Measurements from ENCODE around the gene ERG28. TPM values are rescaled to one million over a fixed set of nuclear protein-coding genes. Genes with fewer than 3 reads are reported as not detected.

The ERG28 gene
- total RNA-seq, 1 experiment from 2014 or later: 32.5 TPM

- intact Hi-C loops (cut with micrococcal nuclease; ENCODE audit: unreplicated experiment): no loop called here
- BruUV-seq (replicated peaks): no TSS peak
- Histone ChIP-seq H3K27ac (no peak overlapping the region), H3K4me1 (replicated peaks; ENCODE audit: insufficient read depth) (no peaks in the 10 kb centered on the region), H2AFZ (no peak overlapping the region), H3K9me3 (ENCODE audit: insufficient read depth, low read depth) (no peaks in the 10 kb centered on the region), H3K27me3 (ENCODE audit: insufficient read depth, low read depth) (no peaks in the 10 kb centered on the region), H3K79me2 (ENCODE audit: low read depth) (no peaks in the 10 kb centered on the region), H3K4me3 (no peak overlapping the region), H3K4me2 (no peak overlapping the region), H3K9me2 (ENCODE audit: insufficient read depth) (no peaks in the 10 kb centered on the region), H3F3A (ENCODE audit: insufficient read depth, low read depth) (no peaks in the 10 kb centered on the region), H3K36me3 (ENCODE audit: low read depth) (0 out of 2 replicates have a peak, but pooled peaks cover under 1% of the 10 kb centered on the region), H4K20me1 (ENCODE audit: insufficient read depth) (no peaks in the 10 kb centered on the region)
- ChIA-PET POLR2A (ENCODE audit: unreplicated experiment) (interaction anchor here (0.5 kb wide), 1 partner anchor 36 kb away, joined by 3 read pairs; no protein-coding TSS in a partner anchor), CTCF (interaction anchor here (0.6 kb wide), 1 partner anchor 278 kb away, joined by 5 read pairs; no protein-coding TSS in a partner anchor)
- no peak for DNase-seq
- TF ChIP-seq EZH2 (IDR thresholded peaks at IDR 0.05; ENCODE audit: low read depth) (no peak), CTCF (conservative IDR thresholded peaks at IDR 0.05) (no peak)
These were observed 44.3 kb upstream of the ERG28 start for GRCh38 chr14:75705014-75705413.

- H3K4me1 ChIP-seq (replicated peaks; ENCODE audit: insufficient read depth): no peaks in the 10 kb centered on the region
- no peak overlapping the region for H3K27ac ChIP-seq
- H3K27me3 ChIP-seq (ENCODE audit: insufficient read depth, low read depth): no peaks in the 10 kb centered on the region
- H3F3A ChIP-seq (ENCODE audit: insufficient read depth, low read depth): no peaks in the 10 kb centered on the region
- CTCF ChIA-PET: no interaction called here
- POLR2A ChIA-PET (ENCODE audit: unreplicated experiment): no interaction called here
- no peak overlapping the region for H2AFZ ChIP-seq
- intact Hi-C loops (cut with micrococcal nuclease; ENCODE audit: unreplicated experiment): no loop called here
- TF ChIP-seq CTCF (conservative IDR thresholded peaks at IDR 0.05): no peak
- DNase-seq: no peak
- H3K36me3 ChIP-seq (ENCODE audit: low read depth): 0 out of 2 replicates have a peak, but pooled peaks cover 10% of the 10 kb centered on the region
- H3K79me2 ChIP-seq (ENCODE audit: low read depth): no peaks in the 10 kb centered on the region
- H4K20me1 ChIP-seq (ENCODE audit: insufficient read depth): no peaks in the 10 kb centered on the region
- H3K9me3 ChIP-seq (ENCODE audit: insufficient read depth, low read depth): no peaks in the 10 kb centered on the region
- H3K4me3 ChIP-seq: no peak overlapping the region
- BruUV-seq (replicated peaks): no TSS peak
- no peak overlapping the region for H3K4me2 ChIP-seq
- H3K9me2 ChIP-seq (ENCODE audit: insufficient read depth): no peaks in the 10 kb centered on the region
These were observed 42.8 kb upstream of the ERG28 start for GRCh38 chr14:75703467-75703866.

DNA sequence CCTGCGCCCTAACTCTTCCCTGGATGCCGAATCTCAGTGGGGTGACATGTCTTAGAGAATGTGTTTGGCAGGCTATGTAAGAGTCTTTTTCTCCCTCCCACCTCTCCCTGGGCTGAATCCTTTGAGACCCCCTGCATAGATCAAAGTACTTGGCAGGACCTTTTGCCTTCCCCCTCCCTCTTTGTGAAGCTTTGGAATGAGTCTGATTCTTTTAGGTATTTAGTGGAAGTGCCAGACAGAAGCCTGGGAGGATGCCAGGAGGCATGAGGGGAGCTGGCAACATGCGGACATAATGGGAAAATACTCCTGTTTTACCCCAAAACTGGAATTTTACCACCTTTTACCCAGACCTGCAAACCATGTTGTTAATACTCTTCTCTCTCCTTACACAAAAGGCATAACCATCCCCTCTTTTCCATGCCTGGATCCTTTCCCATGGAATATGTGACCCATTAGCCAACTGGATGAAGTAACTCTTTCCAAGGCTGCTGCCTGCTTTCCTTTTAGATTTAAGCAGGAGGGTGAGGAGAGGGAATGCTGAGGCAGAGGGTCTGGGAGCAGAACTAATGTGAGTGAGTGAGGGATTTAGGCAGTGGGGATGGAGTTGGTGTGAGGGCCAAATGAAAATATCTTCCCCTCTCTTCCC, 42.1 kb upstream of the ERG28 start:
- no peak overlapping the region for H3K4me3 ChIP-seq
- no peak overlapping the region for H3K4me2 ChIP-seq
- no peaks in the 10 kb centered on the region for H3K27me3 ChIP-seq (ENCODE audit: insufficient read depth, low read depth)
- TF ChIP-seq EZH2 (IDR thresholded peaks at IDR 0.05; ENCODE audit: low read depth) (no peak), CTCF (conservative IDR thresholded peaks at IDR 0.05) (no peak)
- POLR2A ChIA-PET (ENCODE audit: unreplicated experiment): no interaction called here
- no peaks in the 10 kb centered on the region for H3F3A ChIP-seq (ENCODE audit: insufficient read depth, low read depth)
- BruUV-seq (replicated peaks): no TSS peak
- CTCF ChIA-PET: no interaction called here
- 0 out of 2 replicates have a peak, but pooled peaks cover 10% of the 10 kb centered on the region for H3K36me3 ChIP-seq (ENCODE audit: low read depth)
- H3K9me2 ChIP-seq (ENCODE audit: insufficient read depth): no peaks in the 10 kb centered on the region
- no peaks in the 10 kb centered on the region for H3K79me2 ChIP-seq (ENCODE audit: low read depth)
- H2AFZ ChIP-seq: no peak overlapping the region
- no peaks in the 10 kb centered on the region for H4K20me1 ChIP-seq (ENCODE audit: insufficient read depth)
- H3K9me3 ChIP-seq (ENCODE audit: insufficient read depth, low read depth): no peaks in the 10 kb centered on the region
- H3K4me1 ChIP-seq (replicated peaks; ENCODE audit: insufficient read depth): no peaks in the 10 kb centered on the region
- intact Hi-C loops (cut with micrococcal nuclease; ENCODE audit: unreplicated experiment): no loop called here
- DNase-seq: no peak
- no peak overlapping the region for H3K27ac ChIP-seq
